Measurements from ENCODE around the gene IFITM1.

- TF ChIP-seq PKNOX1 (IDR thresholded peaks at IDR 0.05) (no peak), ASH1L (IDR thresholded peaks at IDR 0.05; ENCODE audit: borderline replicate concordance, low read depth, partially characterized antibody) (no peak), CTCF (IDR thresholded peaks at IDR 0.05 in 2 of 3, conservative IDR thresholded peaks at IDR 0.05 in 1 of 3; ENCODE audit: insufficient read depth in 2 of 3, low read depth in 1 of 3, low read length in 3 of 3) (no peak), CEBPG (CRISPR knock-in tag; IDR thresholded peaks at IDR 0.05) (no peak), CEBPG (tag; conservative IDR thresholded peaks at IDR 0.05 in 1 of 2, IDR thresholded peaks at IDR 0.05 in 1 of 2) (no peak), PRPF4 (IDR thresholded peaks at IDR 0.05; ENCODE audit: insufficient read depth, low read depth, low read length, poor library complexity, severe bottlenecking) (no peak), POLR2A (conservative IDR thresholded peaks at IDR 0.05) (no peak), HDGF (IDR thresholded peaks at IDR 0.05) (no peak), U2AF1 (optimal IDR thresholded peaks at IDR 0.05; ENCODE audit: low read depth, low read length) (no peak)
Measured at GRCh38 chr11:305844-306211, 8.0 kb upstream of the IFITM1 start.

All from K562 (cell line).